NT2/D1 (cell line): ENCODE data around the gene CPHXL2.

Experiments used
- SUZ12 ChIP-seq: IDR thresholded peaks from 2 replicates; pipeline ENCODE4 v1.6.1; 2011; ENCODE audit not compliant: insufficient read length, insufficient read depth; ENCODE audit errors: extremely low read depth
- YY1 ChIP-seq: IDR thresholded peaks from 2 replicates; pipeline ENCODE4 v1.6.1; 2011; ENCODE audit not compliant: insufficient read length, insufficient read depth
- ZNF274 ChIP-seq: IDR thresholded peaks from 2 replicates; pipeline ENCODE4 v1.6.1; 2011; ENCODE audit warnings: mild to moderate bottlenecking, low read depth, low read length

DNA sequence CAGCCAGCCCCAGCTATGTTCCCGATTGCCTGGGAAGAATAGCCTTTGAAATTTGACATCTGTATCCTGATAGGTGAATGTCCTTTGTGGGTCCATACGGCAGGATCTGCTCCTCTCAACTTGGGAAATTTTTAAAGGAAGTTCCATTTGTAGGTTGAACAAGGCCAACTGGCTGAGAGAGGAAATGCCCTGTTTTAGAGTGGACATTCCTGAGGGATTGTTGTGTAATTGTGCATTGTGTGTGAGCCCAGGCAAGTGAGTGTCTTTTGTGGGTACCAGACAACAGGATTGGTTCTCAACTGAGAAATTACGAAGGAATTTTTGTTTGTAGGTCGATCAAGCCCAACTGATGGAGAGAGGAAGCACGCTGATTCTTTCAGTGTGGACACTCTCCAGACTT, 2.6 kb upstream of the CPHXL2 start:
- TF ChIP-seq YY1 = no peak
- no peak for TF ChIP-seq SUZ12
- no peak for TF ChIP-seq ZNF274
